ENCODE results near the gene KCNC1. TPM values are rescaled to one million over a fixed set of nuclear protein-coding genes. Genes with fewer than 3 reads are reported as not detected.

KCNC1 gene
- total and polyA plus RNA-seq, 2 of the 13 experiments (the other 11 are each of a cell fraction or from before 2014, with no cell fraction given): 0.01 to 0.04 TPM

GRCh38 chr11:17782145-17782544 is 47.6 kb downstream of the KCNC1 start:
- FAIRE-seq: no peak
- H3K9ac ChIP-seq (ENCODE audit: insufficient read depth, low read depth, low read length): no peak overlapping the region
- BruUV-seq (replicated peaks): no TSS peak
- H3K36me3 ChIP-seq (replicated peaks in 1 of 2; ENCODE audit: control insufficient read depth in 1 of 2, insufficient read depth in 2 of 2, low read length in 2 of 2): peaks cover 0 to 3% of the 10 kb centered on the region in 2 experiments; a peak in 2 of 5 replicates
- no peak for TF ChIP-seq ZNF597 (CRISPR knock-in tag; IDR thresholded peaks at IDR 0.05)
- no peak for TF ChIP-seq ZNF724P (CRISPR knock-in tag; IDR thresholded peaks at IDR 0.05; ENCODE audit: borderline replicate concordance)
- no peak overlapping the region for H3K4me2 ChIP-seq (ENCODE audit: low read depth, low read length)
- H3K27ac ChIP-seq (ENCODE audit: extremely low read length, insufficient read depth, low read length): no peak overlapping the region
- intact Hi-C loops (cut with micrococcal nuclease; ENCODE audit: unreplicated experiment): no loop called here
- ChIA-PET CTCF (ENCODE audit: low intra/inter-chr PET ratio, low total read pairs) (no interaction called here), POLR2A (no interaction called here)
- no peaks in the 10 kb centered on the region for H3K4me1 ChIP-seq (ENCODE audit: insufficient read depth, low read length)
- DNase-seq (ENCODE audit: low spot score): no peak
- no peak for ATAC-seq
- 37% methylated on average over 12 of the region's 12 CpGs for WGBS (ENCODE audit: low lambda C conversion rate)
- H3K9me3 ChIP-seq (ENCODE audit: low read length): no peaks in the 10 kb centered on the region
- H3K27me3 ChIP-seq (ENCODE audit: control insufficient read depth in 1 of 2, insufficient read depth in 2 of 2, low read length in 2 of 2): peaks cover 0 to 1% of the 10 kb centered on the region in 2 experiments; a peak in 1 of 5 replicates
- no peak overlapping the region for H2AFZ ChIP-seq (ENCODE audit: low read length)
- H3K79me2 ChIP-seq (ENCODE audit: insufficient read depth, low read length): no peaks in the 10 kb centered on the region
- H3K4me3 ChIP-seq (replicated peaks in 1 of 3; ENCODE audit: insufficient read depth in 1 of 3, low read depth in 2 of 3, low read length in 3 of 3): no peak overlapping the region
- in situ Hi-C loops (cut with HindIII; ENCODE audit: extremely low pct_ligation_motif_present, low pct_unique_long_range_greater_than_20kb): no loop called here
- H4K20me1 ChIP-seq (ENCODE audit: insufficient read depth, low read length): no peaks in the 10 kb centered on the region

GRCh38 chr11:17782603-17783337 is 48.2 kb downstream of the KCNC1 start:
- intact Hi-C loops (cut with micrococcal nuclease; ENCODE audit: unreplicated experiment): no loop called here
- ChIA-PET POLR2A (no interaction called here), CTCF (ENCODE audit: low intra/inter-chr PET ratio, low total read pairs) (no interaction called here)
- DNase-seq (ENCODE audit: low spot score) (no peak), ATAC-seq (no peak), FAIRE-seq (no peak)
- no peak overlapping the region for H2AFZ ChIP-seq (ENCODE audit: low read length)
- H3K27me3 ChIP-seq (ENCODE audit: control insufficient read depth in 1 of 2, insufficient read depth in 2 of 2, low read length in 2 of 2): peaks cover 0 to 1% of the 10 kb centered on the region in 2 experiments; a peak in 1 of 5 replicates
- no peaks in the 10 kb centered on the region for H3K79me2 ChIP-seq (ENCODE audit: insufficient read depth, low read length)
- H3K9me3 ChIP-seq (ENCODE audit: low read length): no peaks in the 10 kb centered on the region
- no peak overlapping the region for H3K27ac ChIP-seq (ENCODE audit: extremely low read length, insufficient read depth, low read length)
- BruUV-seq (replicated peaks): no TSS peak
- H3K4me1 ChIP-seq (ENCODE audit: insufficient read depth, low read length): no peaks in the 10 kb centered on the region
- no peaks in the 10 kb centered on the region for H4K20me1 ChIP-seq (ENCODE audit: insufficient read depth, low read length)
- no peak overlapping the region for H3K4me2 ChIP-seq (ENCODE audit: low read depth, low read length)
- in situ Hi-C loops (cut with HindIII; ENCODE audit: extremely low pct_ligation_motif_present, low pct_unique_long_range_greater_than_20kb): no loop called here
- H3K4me3 ChIP-seq (replicated peaks in 1 of 3; ENCODE audit: insufficient read depth in 1 of 3, low read depth in 2 of 3, low read length in 3 of 3): no peak overlapping the region
- WGBS (ENCODE audit: low lambda C conversion rate): 79% methylated on average over 4 of the region's 4 CpGs
- H3K36me3 ChIP-seq (replicated peaks in 1 of 2; ENCODE audit: control insufficient read depth in 1 of 2, insufficient read depth in 2 of 2, low read length in 2 of 2): peaks cover 0 to 6% of the 10 kb centered on the region in 2 experiments; a peak in 3 of 5 replicates
- TF ChIP-seq KDM1A (CRISPR knock-in tag; IDR thresholded peaks at IDR 0.05) (no peak), ZBTB3 (CRISPR knock-in tag; IDR thresholded peaks at IDR 0.05; ENCODE audit: borderline replicate concordance, low read depth) (no peak), MATR3 (CRISPR knock-in tag; IDR thresholded peaks at IDR 0.05) (no peak)
- no peak overlapping the region for H3K9ac ChIP-seq (ENCODE audit: insufficient read depth, low read depth, low read length)

All from HepG2 (cell line).